GM19372 (cell line): Measurements from ENCODE around the gene MTNR1A.

Source experiments
- ATAC-seq: cut with Tn5 transposase; IDR thresholded peaks from one replicate; pipeline ENCODE4 v1.9.1; 2021; ENCODE audit warnings: mild to moderate bottlenecking, low read depth, moderate library complexity; ENCODE audit not compliant: unreplicated experiment

MTNR1A gene

DNA sequence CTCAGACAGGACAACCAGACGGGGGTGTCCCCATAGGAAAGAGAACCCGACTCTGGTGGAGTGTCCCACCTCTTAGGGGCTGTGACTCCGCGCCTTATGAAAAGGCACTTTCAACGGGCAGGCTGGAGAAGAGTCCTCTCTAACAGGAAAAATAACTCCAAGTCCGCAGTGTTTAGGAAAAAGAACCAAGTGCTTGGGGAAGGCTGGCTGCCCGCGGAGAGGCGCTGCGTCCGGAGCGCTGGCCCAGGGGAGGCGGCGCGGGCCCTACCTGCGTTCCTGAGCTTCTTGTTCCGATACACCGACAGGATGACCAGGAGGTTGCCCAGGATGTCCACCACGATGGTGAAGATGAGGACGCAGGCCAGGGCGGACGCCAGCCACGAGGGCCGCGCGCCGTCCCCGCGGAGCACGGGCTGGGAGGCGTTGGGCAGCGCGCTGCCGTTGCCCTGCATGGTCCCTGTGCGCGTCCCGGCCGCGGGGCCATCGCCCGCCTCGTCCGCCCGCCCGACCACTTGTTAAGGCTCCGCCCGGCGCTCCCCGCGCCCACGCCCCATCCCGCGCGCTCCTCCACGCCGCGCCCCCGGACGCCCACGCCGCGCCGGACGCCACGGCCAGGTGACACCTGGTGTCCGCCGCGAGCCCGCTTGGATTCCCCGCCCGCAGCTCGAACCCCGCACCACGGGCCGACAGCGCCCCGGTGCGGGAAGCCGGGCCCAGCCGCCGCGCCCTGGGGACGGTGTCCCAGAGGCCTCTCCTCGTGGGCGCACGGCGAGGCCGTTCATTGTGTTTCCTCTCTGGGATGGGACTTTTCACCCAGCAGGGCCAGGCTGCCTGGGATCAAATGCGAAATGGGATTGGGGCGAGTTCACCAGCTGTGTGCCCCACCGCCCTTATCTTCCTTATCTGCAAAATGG lies at the start of gene MTNR1A:
Gene MTNR1A, minus strand, starts transcription at position 654 of the 914 bp plus-strand sequence. Its CDS starts 202 bp downstream, at position 452.
- ATAC-seq: no peak

DNA sequence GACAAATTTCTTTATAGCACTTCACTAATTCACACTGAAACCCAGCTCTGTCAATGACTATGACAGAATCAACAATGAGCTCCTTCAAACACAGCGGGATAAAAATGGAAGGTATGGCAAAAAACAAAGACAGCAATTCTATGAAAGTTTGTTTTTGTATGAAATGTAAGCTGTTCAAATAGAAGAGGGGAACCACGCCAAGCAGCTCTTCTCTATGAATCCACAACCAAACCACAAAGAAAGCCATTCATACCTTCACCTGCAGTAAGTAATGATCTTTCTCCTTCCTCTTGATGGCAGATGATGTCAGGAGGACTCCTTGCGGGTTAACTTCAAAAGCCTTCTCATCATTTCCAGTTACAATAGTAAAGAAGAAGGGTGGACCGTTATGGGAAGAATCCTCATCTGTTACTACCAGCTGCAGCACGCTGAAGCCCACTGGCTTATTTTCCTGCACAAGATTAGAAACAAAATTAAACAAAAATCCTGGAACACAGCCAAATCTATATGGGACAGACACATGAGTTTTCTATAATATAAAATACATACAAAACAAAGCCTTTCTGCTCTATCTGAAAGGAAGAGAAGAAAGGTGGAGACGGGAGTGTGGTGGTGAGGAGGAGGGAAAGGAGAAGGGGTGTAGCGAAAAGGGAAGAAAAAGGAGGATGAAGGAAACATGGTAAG lies 48.9 kb upstream of the MTNR1A start:
- ATAC-seq: no peak

DNA sequence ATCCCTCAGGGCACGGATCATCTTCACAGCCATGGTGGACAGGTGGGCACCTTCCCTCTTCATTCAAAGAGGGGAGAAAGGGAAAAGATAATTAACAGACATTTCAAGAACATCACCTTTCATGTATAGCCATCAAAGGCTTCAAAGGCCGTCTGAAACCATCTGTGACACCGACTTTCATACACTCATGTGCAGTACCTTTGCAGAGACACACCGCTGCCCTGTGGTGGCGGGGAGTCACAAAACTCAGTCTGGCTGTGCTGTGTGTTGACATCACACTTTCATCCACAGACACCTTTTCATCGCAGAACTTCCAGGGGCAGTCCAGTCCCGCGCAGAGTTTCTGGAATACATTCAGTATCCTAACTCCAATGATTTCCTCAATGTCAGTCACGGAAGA lies 47.6 kb upstream of the MTNR1A start:
- ATAC-seq: no peak

DNA sequence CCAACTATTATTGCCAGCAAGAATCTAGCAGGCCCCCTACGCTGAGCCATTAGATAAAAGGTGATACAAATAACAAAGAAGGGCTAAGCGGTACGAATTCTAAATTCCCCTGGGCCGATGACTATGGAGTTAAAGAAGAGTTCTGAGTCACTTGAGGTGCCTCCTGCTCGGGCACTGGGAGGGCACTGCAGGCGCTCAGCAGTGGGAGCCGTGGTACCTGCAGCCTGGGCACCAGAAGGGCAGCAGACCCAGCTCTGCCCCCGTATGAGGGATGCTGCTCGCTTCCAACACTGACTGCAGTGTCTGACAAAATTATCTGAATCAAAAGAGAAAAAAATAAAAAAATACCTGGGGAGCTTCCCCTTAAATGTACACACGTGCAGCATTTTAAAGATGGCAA lies 44.1 kb upstream of the MTNR1A start:
- no peak for ATAC-seq

DNA sequence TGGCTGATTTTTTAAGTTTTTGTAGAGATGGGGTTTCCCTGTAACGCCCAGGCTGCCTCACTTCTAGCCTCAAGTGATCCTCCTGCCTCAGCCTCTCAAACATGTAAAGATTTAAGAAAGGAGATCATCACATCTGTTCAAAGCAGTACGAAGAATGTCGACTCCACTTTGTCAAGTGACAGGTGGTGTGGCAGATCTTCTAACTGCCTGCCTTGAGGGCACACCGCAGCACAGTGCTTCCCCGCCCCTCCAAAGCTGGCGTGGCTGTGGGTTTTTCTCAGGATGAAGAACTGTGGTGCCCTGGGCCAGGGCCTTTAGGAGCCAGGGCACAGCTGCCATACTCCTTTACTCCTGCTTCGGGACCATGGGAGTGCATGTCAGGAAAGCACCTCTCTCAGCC lies 43.3 kb upstream of the MTNR1A start:
- no peak for ATAC-seq

DNA sequence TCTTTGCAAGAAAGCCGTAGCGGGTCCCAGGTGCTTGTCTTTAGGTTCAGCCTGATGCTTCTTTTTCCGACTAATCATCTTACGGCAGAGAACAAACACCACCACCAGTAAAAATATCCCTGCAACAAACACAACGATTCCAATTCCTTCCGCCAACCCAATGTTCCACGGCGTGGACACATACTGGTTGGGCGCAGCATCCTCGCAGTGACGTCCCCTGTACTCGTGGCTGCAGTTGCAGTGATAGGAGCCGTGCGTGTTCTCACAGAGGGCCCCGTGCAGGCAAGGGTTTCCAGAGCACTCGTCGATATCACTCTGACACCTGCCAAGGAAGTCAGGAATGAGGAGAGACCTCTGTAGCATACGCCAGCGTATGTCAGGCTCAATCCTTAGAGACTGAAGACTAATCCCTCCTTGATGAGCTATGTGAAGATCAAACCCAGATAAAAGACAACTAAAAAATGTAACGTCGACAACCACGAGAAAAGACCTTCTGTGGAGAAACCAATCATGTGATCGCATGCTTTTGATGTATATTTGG lies 41.6 kb upstream of the MTNR1A start:
- ATAC-seq: no peak

DNA sequence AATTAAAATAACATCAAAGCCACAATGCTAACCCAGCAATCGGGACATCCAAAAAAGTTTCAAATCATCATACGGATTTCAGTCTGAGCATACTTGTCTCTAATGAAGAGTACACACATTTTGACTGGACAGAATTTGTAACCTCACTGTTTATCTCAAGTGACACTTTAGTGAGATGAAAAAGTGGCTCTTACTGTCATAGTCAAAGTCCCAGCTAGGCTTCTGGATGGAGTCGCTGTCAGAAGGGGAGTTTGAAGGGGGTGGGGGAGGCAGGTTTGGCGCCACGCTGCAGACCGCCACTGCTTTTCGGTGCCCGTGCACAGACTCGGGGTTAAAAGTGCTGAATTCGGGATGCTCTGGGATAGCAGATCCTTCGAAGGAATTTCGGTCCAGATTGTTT lies 41.0 kb upstream of the MTNR1A start:
- ATAC-seq: no peak

DNA sequence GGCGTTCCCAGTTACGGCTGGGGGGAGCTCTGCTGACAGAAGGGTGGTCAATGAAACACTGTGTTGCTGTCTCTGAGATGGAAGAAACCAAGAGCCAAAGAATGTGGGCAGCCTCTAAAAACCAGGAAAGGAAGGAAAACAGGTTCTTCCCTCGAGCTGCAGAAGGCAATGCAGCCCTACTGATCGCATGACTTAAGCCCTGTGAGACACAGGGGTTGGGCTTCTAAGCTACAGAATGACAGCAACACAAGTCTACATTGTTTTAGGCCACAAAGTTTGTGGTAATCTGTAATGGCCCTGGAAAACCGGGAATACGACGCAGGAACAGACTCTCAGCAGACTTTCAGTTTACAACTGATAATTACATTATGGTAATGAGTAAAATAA lies 38.2 kb upstream of the MTNR1A start:
- no peak for ATAC-seq

DNA sequence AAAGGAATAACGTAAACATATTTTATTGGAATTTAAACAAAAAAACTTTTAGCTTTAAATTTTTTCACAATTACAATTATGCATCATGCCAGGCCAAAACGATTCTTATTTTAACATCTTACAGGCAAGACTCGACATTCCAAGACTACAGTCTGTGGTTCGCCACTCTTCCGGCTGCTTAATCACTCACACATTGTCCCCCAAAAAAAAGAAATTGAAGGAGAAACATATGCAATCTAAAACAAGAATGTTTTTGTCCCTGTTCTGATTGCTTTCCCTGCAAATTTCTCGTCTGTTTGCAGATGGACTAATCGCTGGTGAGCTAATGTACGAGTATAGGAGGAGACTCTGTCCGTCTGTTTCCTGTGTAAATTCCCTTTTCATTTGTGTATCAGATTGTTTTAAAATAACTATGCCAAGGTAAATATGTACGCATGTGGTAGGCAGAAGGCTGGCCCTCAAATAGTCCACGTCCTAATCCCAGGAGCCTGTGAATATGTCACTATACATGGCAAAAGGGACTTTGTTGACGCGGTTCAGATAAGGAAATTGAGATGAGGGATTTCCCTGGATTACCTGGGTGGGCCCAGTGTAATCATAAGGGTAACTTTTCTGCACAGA lies 37.7 kb upstream of the MTNR1A start:
- ATAC-seq: no peak

DNA sequence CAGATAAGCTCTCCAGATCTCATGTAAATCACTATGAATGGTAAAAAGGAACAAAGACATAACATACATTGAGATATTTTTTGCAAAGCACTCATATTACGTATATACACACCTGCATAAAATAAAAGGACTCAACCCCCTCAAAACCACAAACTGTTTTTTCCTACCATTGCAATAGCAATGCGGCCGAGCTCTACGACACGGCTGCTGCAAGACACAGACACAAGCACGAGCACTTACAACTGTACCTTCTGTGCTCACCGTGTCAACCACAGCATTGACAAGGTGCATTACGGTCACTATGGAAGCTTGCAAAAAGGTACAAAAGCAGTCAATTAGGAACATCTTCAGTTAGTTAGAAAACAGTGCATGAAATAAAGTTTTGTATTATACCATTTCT lies 37.1 kb upstream of the MTNR1A start:
- ATAC-seq: no peak

DNA sequence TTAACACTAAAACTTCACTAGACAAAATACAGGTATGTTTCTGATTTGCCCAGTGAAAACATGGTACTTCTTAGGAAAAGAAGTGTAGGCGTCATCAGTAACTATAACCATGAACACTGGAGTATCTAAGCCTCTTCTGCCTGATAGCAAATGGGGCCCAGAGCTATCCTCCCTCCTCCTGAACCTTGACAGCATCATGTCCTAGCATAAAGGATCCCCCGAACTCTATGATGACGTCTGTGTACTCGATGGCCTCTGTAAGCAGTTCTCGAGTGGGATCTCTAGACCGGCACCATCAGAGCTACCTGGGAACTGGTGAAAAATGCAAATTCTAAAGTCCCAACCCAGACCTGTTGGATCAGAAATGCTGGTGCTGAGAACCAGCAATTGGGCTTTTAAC lies 36.3 kb upstream of the MTNR1A start:
- no peak for ATAC-seq

DNA sequence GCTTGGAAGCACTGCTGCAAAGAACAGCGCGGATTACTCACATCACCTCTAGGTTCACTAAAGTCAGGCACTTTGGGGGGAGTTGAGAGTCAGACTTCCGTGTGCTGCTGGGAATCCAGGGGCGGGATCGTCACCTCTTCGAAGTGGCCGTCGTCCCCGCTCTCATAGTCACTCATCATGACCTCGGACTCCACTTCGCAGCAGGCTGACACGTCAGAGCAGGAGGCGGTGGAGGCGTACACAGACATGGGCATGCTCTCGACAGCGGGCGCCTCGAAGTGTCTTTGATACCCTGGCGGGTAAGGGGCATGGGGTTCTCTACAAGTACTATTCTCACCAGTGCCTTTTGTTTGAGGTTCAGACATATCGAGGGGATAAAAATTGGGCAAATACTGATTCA lies 33.1 kb upstream of the MTNR1A start:
- no peak for ATAC-seq

DNA sequence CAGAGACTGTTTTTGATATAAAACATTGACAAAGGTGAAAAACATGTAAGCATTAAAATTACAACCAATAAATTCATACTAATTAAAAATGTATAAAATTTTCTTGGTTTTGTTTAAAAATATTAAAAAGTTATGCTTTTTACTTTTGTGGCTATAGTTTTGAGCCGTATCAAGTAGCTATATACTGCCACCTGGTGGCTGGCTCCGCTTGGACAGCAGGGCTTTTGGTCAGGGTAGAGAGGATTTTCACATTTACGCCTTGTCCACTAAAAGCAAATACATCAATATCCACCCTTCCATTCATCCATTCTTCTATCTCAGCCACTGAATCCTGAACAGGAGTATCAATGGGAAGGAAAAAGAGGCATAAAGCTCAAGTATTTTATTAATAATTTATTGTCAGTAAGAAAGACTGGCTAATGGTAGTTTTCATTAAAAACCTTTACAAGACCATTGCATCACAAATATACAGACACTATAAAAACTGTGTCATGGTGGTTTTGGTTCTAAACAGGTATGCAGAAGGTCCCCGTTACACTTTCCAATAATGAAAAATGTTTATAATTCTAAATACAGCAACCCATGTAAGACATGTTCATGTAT lies 32.1 kb upstream of the MTNR1A start:
- ATAC-seq: peak; percentile 83

DNA sequence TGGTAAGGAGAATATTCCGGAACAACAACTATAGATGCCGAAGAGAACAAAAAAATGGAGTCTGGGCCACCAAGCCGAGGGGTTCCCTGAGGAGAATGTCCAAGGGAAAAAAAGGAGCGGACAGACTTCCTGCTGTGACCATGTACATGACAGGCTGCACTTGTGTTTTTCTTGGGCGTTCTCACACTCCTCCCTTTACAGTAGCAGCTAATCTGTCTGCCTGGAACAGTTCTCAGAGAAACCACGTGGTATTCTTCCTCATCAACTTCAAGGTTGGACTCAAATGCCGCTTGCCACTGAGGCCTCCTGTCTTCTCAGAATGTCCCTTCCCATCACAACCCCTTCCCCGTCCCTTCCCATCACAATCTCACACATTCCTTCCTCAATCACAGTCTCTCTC lies 30.8 kb upstream of the MTNR1A start:
- no peak for ATAC-seq

DNA sequence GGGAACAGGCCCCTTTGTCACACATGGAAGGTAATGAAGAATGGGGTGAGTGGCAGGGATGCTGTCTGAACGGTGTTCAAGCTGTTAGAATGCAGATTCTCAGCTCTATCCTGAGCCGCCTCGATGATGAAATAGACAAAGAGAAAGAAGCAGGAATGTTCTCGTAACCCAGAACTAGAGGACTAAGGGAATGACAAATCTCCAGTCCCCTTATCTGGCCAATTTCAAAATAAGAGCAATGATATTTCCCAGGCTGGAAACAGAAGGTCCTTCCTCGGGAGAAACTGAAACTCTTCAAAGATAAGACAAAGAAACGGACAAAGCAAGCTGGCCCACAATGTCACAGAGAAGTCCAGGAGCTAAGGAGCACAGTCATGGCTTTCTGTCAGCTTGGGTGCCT lies 29.5 kb upstream of the MTNR1A start:
- no peak for ATAC-seq

DNA sequence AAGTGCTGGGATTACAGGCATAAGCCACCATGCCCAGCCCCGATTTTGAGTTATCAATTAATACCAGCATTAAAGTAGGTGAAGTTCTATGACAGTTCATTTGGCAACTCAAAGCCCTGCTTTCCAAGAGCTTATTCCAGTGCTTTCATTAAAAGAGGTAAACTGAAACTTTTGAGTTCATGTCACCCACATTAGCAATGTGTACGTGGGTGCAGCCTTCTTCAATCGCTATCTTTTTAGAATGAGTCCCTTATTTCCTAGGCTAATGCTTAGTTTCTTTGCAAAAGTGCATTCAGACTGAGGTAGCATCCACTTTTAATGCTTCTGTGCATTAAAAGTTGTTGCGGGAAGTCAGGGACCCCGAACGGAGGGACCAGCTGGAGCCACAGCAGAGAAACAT lies 26.1 kb upstream of the MTNR1A start:
- ATAC-seq: no peak

DNA sequence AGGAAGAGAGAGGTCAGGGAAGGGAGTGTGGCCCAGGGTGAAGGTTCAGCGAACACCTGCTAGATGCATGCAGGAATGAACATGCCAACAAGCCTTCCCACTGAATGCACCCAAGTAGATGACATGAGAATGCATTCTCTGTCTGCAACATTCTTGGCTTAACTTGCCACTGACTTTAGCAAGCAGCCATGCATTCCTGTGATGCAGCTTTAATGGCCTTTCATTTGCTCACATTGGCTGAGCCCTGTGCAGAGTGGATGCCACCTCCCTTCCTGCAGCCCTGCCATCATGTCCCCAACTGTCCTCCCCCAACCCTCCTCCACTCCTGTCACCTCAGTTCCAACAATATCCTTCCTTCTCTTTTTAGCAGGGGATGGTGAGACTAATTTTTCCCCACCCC lies 25.3 kb upstream of the MTNR1A start:
- no peak for ATAC-seq

DNA sequence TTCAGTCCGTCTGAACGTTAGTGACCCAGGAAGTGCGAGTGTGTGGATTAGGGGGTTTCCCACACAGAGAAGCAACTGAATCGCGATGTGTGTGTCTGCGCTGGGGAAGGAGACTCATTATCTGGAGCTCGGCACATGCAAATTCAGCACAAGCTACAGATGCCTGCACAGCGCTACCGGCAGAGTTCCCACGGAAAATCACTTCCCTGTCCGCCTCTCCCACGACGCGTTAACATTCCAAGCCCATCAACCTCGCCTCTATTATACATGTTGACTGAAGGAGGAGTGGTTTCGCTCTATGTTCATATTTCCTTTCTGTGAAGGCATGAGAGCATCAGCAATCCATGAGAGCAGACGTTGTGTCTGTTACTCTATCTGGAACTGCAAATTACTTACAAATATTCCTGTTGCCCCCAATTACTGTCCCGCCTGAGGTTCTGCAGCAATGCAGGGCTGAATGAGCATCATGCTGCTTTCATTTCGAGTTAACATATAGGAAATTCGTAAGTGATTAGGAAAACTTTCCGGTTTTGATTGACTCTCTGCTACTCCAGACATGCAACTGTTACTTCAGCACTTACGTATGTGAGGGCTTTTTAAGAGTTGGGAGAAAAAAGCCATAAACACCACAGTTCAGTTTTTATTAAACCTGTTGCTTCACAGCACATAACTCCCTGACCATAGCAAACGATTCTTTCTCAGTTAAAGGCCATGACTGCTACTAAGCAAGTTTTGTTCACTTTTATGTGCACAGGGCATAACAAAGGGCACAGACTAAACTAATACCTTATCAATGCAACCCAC lies 15.0 kb upstream of the MTNR1A start:
- ATAC-seq: no peak

DNA sequence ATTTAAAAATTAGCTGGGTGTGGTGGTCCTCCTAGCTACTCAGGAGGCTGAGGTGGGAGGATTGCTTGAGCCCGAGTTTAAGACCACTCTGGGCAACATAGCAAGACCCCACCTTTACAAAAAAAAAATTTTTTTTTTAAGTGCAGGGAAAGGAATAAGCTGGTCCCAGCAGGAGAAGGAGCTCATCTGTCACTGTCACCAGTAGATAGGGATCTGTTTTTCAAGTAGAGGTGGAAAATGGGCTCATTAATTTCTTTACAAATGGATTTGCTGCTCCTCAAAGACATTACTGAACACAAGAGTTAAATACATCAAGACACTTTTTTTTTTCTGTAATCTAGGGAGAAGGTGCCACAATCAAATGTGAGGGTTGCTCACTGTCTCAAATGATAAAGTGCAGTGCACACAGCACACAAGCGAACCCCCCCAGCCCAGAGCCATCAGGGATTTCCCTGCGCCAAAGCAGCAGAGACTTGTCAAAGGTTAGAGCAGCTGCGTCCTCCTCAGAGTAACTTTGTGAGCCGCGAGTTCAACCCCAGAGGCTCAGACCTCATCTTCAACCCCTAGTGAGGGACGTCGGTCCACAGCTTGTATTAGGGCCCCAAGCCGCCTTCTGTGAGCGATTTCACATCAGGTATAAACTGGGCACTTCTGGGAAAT lies 14.3 kb upstream of the MTNR1A start:
- no peak for ATAC-seq

DNA sequence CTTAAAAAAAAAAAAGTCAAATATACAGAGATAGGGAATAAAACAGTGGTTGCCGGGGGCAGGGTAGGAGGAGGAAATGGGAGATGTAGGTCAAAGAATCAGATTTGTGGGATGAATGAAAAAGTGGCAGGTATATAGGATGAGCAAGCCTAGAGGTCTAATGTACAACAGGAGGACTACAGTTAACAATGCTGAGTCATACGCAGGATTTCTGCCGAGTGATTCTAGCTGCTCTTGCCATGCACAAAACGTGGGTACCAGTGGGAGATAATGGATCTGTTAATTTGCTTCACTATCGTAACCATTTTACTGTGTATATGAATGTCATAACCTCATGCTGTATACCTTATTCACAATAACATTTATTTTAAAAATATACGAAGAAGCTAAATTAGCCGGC lies 10.7 kb upstream of the MTNR1A start:
- no peak for ATAC-seq
